KMS-11 (cell line): ENCODE data around the gene CARHSP1.

Source experiments
- H2AFZ ChIP-seq: fragments of 200-600 bp; sonication (generic); 2 replicates; pipeline ENCODE4 v1.6.1; 2016; ENCODE audit warnings: antibody characterized with exemption, mixed run types, low read depth
- H3K27ac ChIP-seq: fragments of 200-600 bp; sonication (generic); 2 replicates; pipeline ENCODE4 v1.6.1; 2016; ENCODE audit warnings: mild to moderate bottlenecking, mixed run types
- H3K27me3 ChIP-seq: fragments of 200-600 bp; sonication (generic); 2 replicates; pipeline ENCODE4 v1.6.1; 2017; ENCODE audit warnings: mild to moderate bottlenecking, low read depth, mixed run types, moderate library complexity; ENCODE audit not compliant: insufficient read depth
- H3K36me3 ChIP-seq: fragments of 200-600 bp; sonication (generic); 2 replicates; pipeline ENCODE4 v1.6.1; 2017; ENCODE audit warnings: mild to moderate bottlenecking, mixed run types; ENCODE audit not compliant: insufficient read depth
- H3K4me1 ChIP-seq: fragments of 200-600 bp; sonication (generic); 2 replicates; pipeline ENCODE4 v1.6.1; 2016; ENCODE audit warnings: mild to moderate bottlenecking, low read depth, mixed run types; ENCODE audit not compliant: poor library complexity, severe bottlenecking
- H3K4me2 ChIP-seq: fragments of 200-600 bp; sonication (generic); 2 replicates; pipeline ENCODE4 v1.7.0; 2016; ENCODE audit warnings: mild to moderate bottlenecking, mixed run types
- H3K4me3 ChIP-seq: fragments of 200-600 bp; sonication (generic); IDR thresholded peaks from 2 replicates; pipeline ENCODE4 v1.6.1; 2017; ENCODE audit warnings: low read depth, low read length, mixed read lengths; ENCODE audit not compliant: insufficient read depth
- H3K79me2 ChIP-seq: fragments of 200-600 bp; sonication (generic); 2 replicates; pipeline ENCODE4 v1.6.1; 2016; ENCODE audit warnings: low read depth, mixed run types; ENCODE audit not compliant: insufficient read depth
- H3K9ac ChIP-seq: fragments of 200-600 bp; sonication (generic); 2 replicates; pipeline ENCODE4 v1.6.1; 2016; ENCODE audit warnings: mild to moderate bottlenecking, mixed run types
- H4K20me1 ChIP-seq: fragments of 200-600 bp; sonication (generic); 2 replicates; pipeline ENCODE4 v1.6.1; 2016; ENCODE audit warnings: mild to moderate bottlenecking, mixed run types; ENCODE audit not compliant: insufficient read depth
- CTCF ChIP-seq: fragments of 200-600 bp; sonication (generic); conservative IDR thresholded peaks from 2 replicates; pipeline ENCODE4 v1.6.1; 2017; ENCODE audit warnings: low read depth, mild to moderate bottlenecking, antibody characterized with exemption, low read length, moderate library complexity, mixed read lengths

The CARHSP1 gene

GRCh38 chr16:8859913-8860881 lies 8.6 kb downstream of the CARHSP1 start:
- no peak overlapping the region for H3K4me3 ChIP-seq
- H3K79me2 ChIP-seq: peaks cover 60% of the 10 kb centered on the region
- H4K20me1 ChIP-seq: peaks cover 6% of the 10 kb centered on the region; the same call in 1 of the 2 replicates
- H3K4me2 ChIP-seq: no peak overlapping the region
- H3K36me3 ChIP-seq: no peaks in the 10 kb centered on the region; the same call in 1 of the 2 replicates
- H3K27me3 ChIP-seq: no peaks in the 10 kb centered on the region
- no peak for TF ChIP-seq CTCF
- H2AFZ ChIP-seq: no peak overlapping the region
- H3K27ac ChIP-seq: no peak overlapping the region
- no peak overlapping the region for H3K9ac ChIP-seq
- H3K4me1 ChIP-seq: peaks cover 11% of the 10 kb centered on the region

GRCh38 chr16:8858994-8859912 lies 9.6 kb downstream of the CARHSP1 start:
- Histone ChIP-seq H3K4me2 (no peak overlapping the region), H3K4me1 (peaks cover 8% of the 10 kb centered on the region), H2AFZ (no peak overlapping the region), H4K20me1 (peaks cover 5% of the 10 kb centered on the region; the same call in 1 of the 2 replicates), H3K36me3 (no peaks in the 10 kb centered on the region; the same call in 1 of the 2 replicates), H3K27me3 (no peaks in the 10 kb centered on the region), H3K9ac (no peak overlapping the region), H3K79me2 (peaks cover 51% of the 10 kb centered on the region), H3K27ac (no peak overlapping the region), H3K4me3 (no peak overlapping the region)
- TF ChIP-seq CTCF: no peak

- H3K79me2 ChIP-seq: peaks cover 19% of the 10 kb centered on the region; the same call in 1 of the 2 replicates
- H4K20me1 ChIP-seq: no peaks in the 10 kb centered on the region; the same call in 1 of the 2 replicates
- H3K4me1 ChIP-seq: peaks cover 6% of the 10 kb centered on the region
- no peaks in the 10 kb centered on the region; the same call in 1 of the 2 replicates for H3K36me3 ChIP-seq
- no peak overlapping the region for H3K4me2 ChIP-seq
- no peak overlapping the region for H3K4me3 ChIP-seq
- no peak overlapping the region for H2AFZ ChIP-seq
- TF ChIP-seq CTCF: no peak
- peak overlapping the region; percentile 20; the same call in 1 of the 2 replicates for H3K27ac ChIP-seq
- no peak overlapping the region for H3K9ac ChIP-seq
- H3K27me3 ChIP-seq: no peaks in the 10 kb centered on the region
Measured at GRCh38 chr16:8855972-8856371, 12.8 kb downstream of the CARHSP1 start.

- Histone ChIP-seq H3K4me1 (peaks cover 6% of the 10 kb centered on the region), H3K27me3 (no peaks in the 10 kb centered on the region), H3K4me3 (no peak overlapping the region), H3K4me2 (no peak overlapping the region), H2AFZ (no peak overlapping the region), H3K36me3 (peaks cover 3% of the 10 kb centered on the region; the same call in 1 of the 2 replicates), H4K20me1 (no peaks in the 10 kb centered on the region; the same call in 1 of the 2 replicates), H3K79me2 (peaks cover 12% of the 10 kb centered on the region; the same call in 1 of the 2 replicates), H3K9ac (no peak overlapping the region), H3K27ac (peak overlapping the region; percentile 20; the same call in 1 of the 2 replicates)
- peak; percentile 48 for TF ChIP-seq CTCF
Measured at GRCh38 chr16:8855051-8855786, 13.6 kb downstream of the CARHSP1 start.
